Astrocyte (in vitro differentiated cells and primary cell): Measurements from ENCODE around the gene NEK9. TPM values are rescaled to one million over a fixed set of nuclear protein-coding genes. Genes with fewer than 3 reads are reported as not detected.

Source experiments
- DNase-seq: peaks from one replicate; pipeline ENCODE4 v3.0.0-alpha.2; 2010; ENCODE audit warnings: low read depth
- FAIRE-seq: peaks from 2 replicates; lab custom pipeline; 2011; peaks lifted over from hg19 to GRCh38; lab: Jason Lieb, UNC
- H2AFZ ChIP-seq: 2 replicates; pipeline ENCODE4 v1.6.0; 2012; ENCODE audit warnings: low read depth, low read length, inconsistent platforms
- H3K27ac ChIP-seq: 2 replicates; pipeline ENCODE4 v1.5.1; 2011; ENCODE audit warnings: low read depth, low read length, inconsistent platforms
- H3K27me3 ChIP-seq: 2 replicates; pipeline ENCODE4 v1.6.0; 2011; ENCODE audit warnings: low read length, inconsistent platforms; ENCODE audit not compliant: insufficient read depth
- H3K36me3 ChIP-seq: 2 replicates; pipeline ENCODE4 v1.5.1; 2011; ENCODE audit warnings: low read length, inconsistent platforms; ENCODE audit not compliant: insufficient read depth
- H3K4me1 ChIP-seq: 2 replicates; pipeline ENCODE4 v1.5.1; 2011; ENCODE audit warnings: low read length, inconsistent platforms; ENCODE audit not compliant: insufficient read depth
- H3K4me2 ChIP-seq: 2 replicates; pipeline ENCODE4 v1.6.0; 2012; ENCODE audit warnings: low read length, inconsistent platforms
- H3K4me3 ChIP-seq: 2 replicates; pipeline ENCODE4 v1.5.1; 2011; ENCODE audit warnings: low read depth, mild to moderate bottlenecking, low read length, inconsistent platforms; ENCODE audit not compliant: insufficient read depth
- H3K79me2 ChIP-seq: 2 replicates; pipeline ENCODE4 v1.6.0; 2012; ENCODE audit warnings: mild to moderate bottlenecking, low read length, inconsistent platforms; ENCODE audit not compliant: insufficient read depth
- H3K9ac ChIP-seq: 2 replicates; pipeline ENCODE4 v1.6.0; 2012; ENCODE audit warnings: mild to moderate bottlenecking, low read length, inconsistent platforms
- H3K9me3 ChIP-seq: 2 replicates; pipeline ENCODE4 v1.5.1; 2012; ENCODE audit warnings: low read depth, mild to moderate bottlenecking, low read length, inconsistent platforms; ENCODE audit not compliant: insufficient read depth
- H4K20me1 ChIP-seq: 2 replicates; pipeline ENCODE4 v1.6.0; 2012; ENCODE audit warnings: low read length, inconsistent platforms; ENCODE audit not compliant: insufficient read depth
- H3K27ac Mint-ChIP-seq: one replicate; pipeline ENCODE4 v1.8.0; 2021; ENCODE audit warnings: mild to moderate bottlenecking, mixed read lengths; ENCODE audit not compliant: unreplicated experiment
- H3K27me3 Mint-ChIP-seq: one replicate; pipeline ENCODE4 v1.8.0; 2021; ENCODE audit warnings: low read depth, mixed read lengths; ENCODE audit not compliant: unreplicated experiment
- H3K36me3 Mint-ChIP-seq: one replicate; pipeline ENCODE4 v1.8.0; 2021; ENCODE audit warnings: low read depth, mixed read lengths; ENCODE audit not compliant: unreplicated experiment
- H3K4me1 Mint-ChIP-seq: one replicate; pipeline ENCODE4 v1.8.0; 2021; ENCODE audit warnings: low read depth, mixed read lengths; ENCODE audit not compliant: unreplicated experiment
- H3K4me3 Mint-ChIP-seq: one replicate; pipeline ENCODE4 v1.8.0; 2021; ENCODE audit warnings: mild to moderate bottlenecking, moderate library complexity, mixed read lengths; ENCODE audit not compliant: unreplicated experiment
- H3K9me3 Mint-ChIP-seq: one replicate; pipeline ENCODE4 v1.8.0; 2021; ENCODE audit warnings: mild to moderate bottlenecking, mixed read lengths; ENCODE audit not compliant: unreplicated experiment
- EZH2 ChIP-seq: IDR thresholded peaks from 2 replicates; pipeline ENCODE4 v1.6.1; 2012; ENCODE audit warnings: mild to moderate bottlenecking, low read length, inconsistent platforms; ENCODE audit not compliant: insufficient read depth
- total RNA-seq: library from RNA; stranded (reverse); gene quantifications from 2 replicates; pipeline ENCODE4 v1.2.1, GENCODE V29; 2021
- TF ChIP-seq, protein P1 (sequence below): IDR thresholded peaks from 2 replicates; pipeline ENCODE4 v1.5.1; 2011; ENCODE audit warnings: low read depth, mild to moderate bottlenecking, inconsistent platforms, low read length, moderate library complexity; ENCODE audit not compliant: insufficient read depth

Gene NEK9
- total RNA-seq, 1 donor from 2014 or later = 45.2 TPM

GRCh38 chr14:75051556-75051899 is 75.3 kb downstream of the NEK9 start:
- no peaks in the 10 kb centered on the region for H4K20me1 ChIP-seq
- Mint-ChIP-seq H3K36me3 (peaks cover 3% of the 10 kb centered on the region), H3K27me3 (no peaks in the 10 kb centered on the region), H3K4me1 (peaks cover 1% of the 10 kb centered on the region), H3K27ac (peak overlapping the region; percentile 64), H3K9me3 (peaks cover 2% of the 10 kb centered on the region), H3K4me3 (peak overlapping the region; percentile 89)
- peak overlapping the region; percentile 82 for H3K9ac ChIP-seq
- no peaks in the 10 kb centered on the region for H3K27me3 ChIP-seq
- peaks cover 7% of the 10 kb centered on the region for H3K4me1 ChIP-seq
- peak overlapping the region; percentile 85 for H2AFZ ChIP-seq
- TF ChIP-seq, protein P1, sequence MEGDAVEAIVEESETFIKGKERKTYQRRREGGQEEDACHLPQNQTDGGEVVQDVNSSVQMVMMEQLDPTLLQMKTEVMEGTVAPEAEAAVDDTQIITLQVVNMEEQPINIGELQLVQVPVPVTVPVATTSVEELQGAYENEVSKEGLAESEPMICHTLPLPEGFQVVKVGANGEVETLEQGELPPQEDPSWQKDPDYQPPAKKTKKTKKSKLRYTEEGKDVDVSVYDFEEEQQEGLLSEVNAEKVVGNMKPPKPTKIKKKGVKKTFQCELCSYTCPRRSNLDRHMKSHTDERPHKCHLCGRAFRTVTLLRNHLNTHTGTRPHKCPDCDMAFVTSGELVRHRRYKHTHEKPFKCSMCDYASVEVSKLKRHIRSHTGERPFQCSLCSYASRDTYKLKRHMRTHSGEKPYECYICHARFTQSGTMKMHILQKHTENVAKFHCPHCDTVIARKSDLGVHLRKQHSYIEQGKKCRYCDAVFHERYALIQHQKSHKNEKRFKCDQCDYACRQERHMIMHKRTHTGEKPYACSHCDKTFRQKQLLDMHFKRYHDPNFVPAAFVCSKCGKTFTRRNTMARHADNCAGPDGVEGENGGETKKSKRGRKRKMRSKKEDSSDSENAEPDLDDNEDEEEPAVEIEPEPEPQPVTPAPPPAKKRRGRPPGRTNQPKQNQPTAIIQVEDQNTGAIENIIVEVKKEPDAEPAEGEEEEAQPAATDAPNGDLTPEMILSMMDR = no peak
- peak overlapping the region; percentile 67 for H3K4me3 ChIP-seq
- H3K27ac ChIP-seq = no peak overlapping the region
- peak overlapping the region; percentile 91 for H3K4me2 ChIP-seq
- peaks cover 10% of the 10 kb centered on the region for H3K79me2 ChIP-seq
- no peaks in the 10 kb centered on the region for H3K36me3 ChIP-seq
- FAIRE-seq = no peak
- DNase-seq = no peak
- no peaks in the 10 kb centered on the region for H3K9me3 ChIP-seq

DNA sequence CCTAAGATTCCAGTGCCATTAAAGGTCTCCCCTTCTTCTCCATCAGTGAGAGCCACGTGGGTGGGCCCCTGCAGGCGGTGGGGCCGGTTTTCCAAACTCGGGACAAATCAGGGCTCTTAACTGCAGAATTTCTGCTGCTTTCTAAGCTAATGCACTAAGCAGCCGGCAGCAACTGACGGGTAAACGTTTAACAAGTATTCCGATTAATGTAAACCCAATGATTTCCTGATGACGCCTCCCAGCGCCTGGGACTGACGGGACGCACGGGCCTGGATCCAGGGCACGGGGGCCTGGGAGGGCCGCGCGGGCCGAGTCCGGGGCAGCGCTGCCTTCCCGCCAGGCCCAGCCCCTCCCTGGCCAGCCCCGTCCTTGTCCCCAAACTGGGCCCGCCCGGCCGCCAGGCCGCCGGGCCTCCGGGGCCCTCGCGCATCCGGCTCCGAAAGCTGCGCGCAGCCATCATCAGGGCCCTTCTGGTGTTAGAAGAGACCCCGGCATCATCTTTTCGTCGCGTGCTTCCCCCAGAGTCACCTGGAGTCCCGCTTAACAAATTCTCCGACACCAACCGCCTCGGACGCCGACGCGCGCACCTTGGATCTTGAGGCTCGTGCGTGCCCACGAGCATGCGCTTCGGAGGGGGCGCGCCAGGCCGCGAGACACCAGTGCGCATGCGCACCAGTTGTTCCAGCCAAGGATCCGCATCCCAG is 75.8 kb downstream of the NEK9 start, which contains the start of gene MLH3:
MLH3 (minus strand) TSS at position 616 of the 704 bp plus-strand sequence. CDS start 1,812 bp downstream, outside the sequence.
- Histone ChIP-seq H3K27me3 (no peaks in the 10 kb centered on the region), H3K9me3 (no peaks in the 10 kb centered on the region), H3K27ac (peak within 1 kb of the TSS; percentile 56), H2AFZ (peak within 1 kb of the TSS; percentile 85), H3K4me2 (peak within 1 kb of the TSS; percentile 91), H3K9ac (peak within 1 kb of the TSS; percentile 82), H3K4me1 (peaks cover 7% of the 10 kb centered on the region), H3K36me3 (no peaks in the 10 kb centered on the region), H3K79me2 (peaks cover 10% of the 10 kb centered on the region), H3K4me3 (peak within 1 kb of the TSS; percentile 67), H4K20me1 (no peaks in the 10 kb centered on the region)
- no peaks in the 10 kb centered on the region for H3K27me3 Mint-ChIP-seq
- H3K4me1 Mint-ChIP-seq = peaks cover 5% of the 10 kb centered on the region
- H3K36me3 Mint-ChIP-seq = peaks cover 3% of the 10 kb centered on the region
- FAIRE-seq (no peak), DNase-seq (peak; percentile 53)
- H3K9me3 Mint-ChIP-seq = peaks cover 2% of the 10 kb centered on the region
- peak within 1 kb of the TSS; percentile 89 for H3K4me3 Mint-ChIP-seq
- peak within 1 kb of the TSS; percentile 64 for H3K27ac Mint-ChIP-seq
- TF ChIP-seq, protein P1 = no peak
- TF ChIP-seq EZH2 = no peak

- Mint-ChIP-seq H3K27ac (no peak overlapping the region), H3K4me3 (peak overlapping the region; percentile 82)
- DNase-seq = no peak
These were observed 77.1 kb downstream of the NEK9 start for GRCh38 chr14:75049731-75050201.

More at GRCh38 chr14:75049731-75050201, 77.1 kb downstream of the NEK9 start:
- H3K9me3 Mint-ChIP-seq = peaks cover 2% of the 10 kb centered on the region
- FAIRE-seq = no peak
- H3K4me1 Mint-ChIP-seq = peaks cover 8% of the 10 kb centered on the region
- Histone ChIP-seq H3K36me3 (no peaks in the 10 kb centered on the region), H3K4me2 (no peak overlapping the region), H3K9me3 (no peaks in the 10 kb centered on the region), H3K27ac (no peak overlapping the region), H3K4me1 (peaks cover 7% of the 10 kb centered on the region), H2AFZ (no peak overlapping the region), H3K79me2 (peaks cover 10% of the 10 kb centered on the region), H3K9ac (no peak overlapping the region), H4K20me1 (no peaks in the 10 kb centered on the region), H3K27me3 (no peaks in the 10 kb centered on the region), H3K4me3 (no peak overlapping the region)
- TF ChIP-seq, protein P1 = no peak
- TF ChIP-seq EZH2 = no peak
- H3K36me3 Mint-ChIP-seq = peaks cover 3% of the 10 kb centered on the region
- H3K27me3 Mint-ChIP-seq = no peaks in the 10 kb centered on the region
